Common myeloid progenitor, CD34-positive (primary cell): Measurements from ENCODE around the gene KCNMA1.

Source experiments
- CTCF ChIA-PET: fragments of 350-600 bp; sonication (Branson Sonifier 250); formaldehyde crosslinking; loops from one replicate; lab custom pipeline; 2021; ENCODE audit warnings: antibody characterized with exemption; lab: Charles Lee
- POLR2A ChIA-PET: fragments of 350-600 bp; sonication (Branson Sonifier 250); formaldehyde crosslinking; loops from one replicate; lab custom pipeline; 2021; ENCODE audit warnings: antibody characterized with exemption; lab: Charles Lee
- DNase-seq, 3 donors: peaks; one replicate each; pipeline versions ENCODE4 v3.0.0 to v3.0.0-alpha.2; 2013
- H3K27ac ChIP-seq, 2 experiments: 1 replicate in 1 of 2; 2 replicates in 1 of 2; pipeline ENCODE4 v1.7.0; 2013; ENCODE audit warnings: inconsistent platforms in 2 of 2, low read length in 2 of 2, mild to moderate bottlenecking in 2 of 2, low read depth in 1 of 2, moderate library complexity in 1 of 2; ENCODE audit not compliant: severe bottlenecking in 2 of 2, insufficient read depth in 1 of 2, poor library complexity in 1 of 2
- H3K27me3 ChIP-seq, 5 experiments: replicated peaks in 2 of 5; 1 replicate in 3 of 5; 2 replicates in 2 of 5; pipeline versions ENCODE4 v1.6.1 to v1.7.0; 2013; ENCODE audit warnings: low read length in 4 of 5, mild to moderate bottlenecking in 2 of 5, moderate library complexity in 2 of 5, inconsistent platforms in 1 of 5; ENCODE audit not compliant: insufficient read depth in 5 of 5, control insufficient read depth in 4 of 5
- H3K36me3 ChIP-seq, 4 experiments: 1 replicate in 2 of 4; 2 replicates in 2 of 4; pipeline versions ENCODE4 v1.6.1 to v1.7.0; 2013; ENCODE audit warnings: low read length in 3 of 4, control low read depth in 1 of 4, mild to moderate bottlenecking in 1 of 4; ENCODE audit not compliant: control insufficient read depth in 4 of 4, insufficient read depth in 4 of 4
- H3K4me1 ChIP-seq, 4 experiments: 1 replicate in 3 of 4; 2 replicates in 1 of 4; pipeline versions ENCODE4 v1.6.1 to v1.7.1; 2013; ENCODE audit warnings: low read length in 3 of 4, mild to moderate bottlenecking in 3 of 4, control low read depth in 1 of 4, inconsistent platforms in 1 of 4, moderate library complexity in 1 of 4; ENCODE audit not compliant: control insufficient read depth in 4 of 4, insufficient read depth in 4 of 4; ENCODE audit errors: control extremely low read depth in 1 of 4
- H3K4me3 ChIP-seq, 7 experiments: 1 replicate in 4 of 7; 2 replicates in 3 of 7; pipeline versions ENCODE4 v1.5.1 to v1.7.0; 2013; ENCODE audit warnings: mild to moderate bottlenecking in 7 of 7, low read length in 6 of 7, moderate library complexity in 6 of 7, inconsistent platforms in 2 of 7, low read depth in 2 of 7, control low read depth in 1 of 7; ENCODE audit not compliant: insufficient read depth in 4 of 7, control insufficient read depth in 1 of 7; ENCODE audit errors: extremely low read depth in 1 of 7
- H3K9me3 ChIP-seq, 5 experiments: 1 replicate in 4 of 5; 2 replicates in 1 of 5; pipeline versions ENCODE4 v1.6.1 to v1.7.1; 2013; ENCODE audit warnings: low read length in 4 of 5, mild to moderate bottlenecking in 2 of 5, inconsistent platforms in 1 of 5, low read depth in 1 of 5, moderate library complexity in 1 of 5; ENCODE audit not compliant: control insufficient read depth in 4 of 5, insufficient read depth in 2 of 5; ENCODE audit errors: control extremely low read depth in 1 of 5
- WGBS: methylation state at CpG from one replicate; pipeline ENCODE4 v1.1.5; 2013; ENCODE audit not compliant: insufficient coverage; 5-methylcytosine and 5-hydroxymethylcytosine counted together

KCNMA1 gene

DNA sequence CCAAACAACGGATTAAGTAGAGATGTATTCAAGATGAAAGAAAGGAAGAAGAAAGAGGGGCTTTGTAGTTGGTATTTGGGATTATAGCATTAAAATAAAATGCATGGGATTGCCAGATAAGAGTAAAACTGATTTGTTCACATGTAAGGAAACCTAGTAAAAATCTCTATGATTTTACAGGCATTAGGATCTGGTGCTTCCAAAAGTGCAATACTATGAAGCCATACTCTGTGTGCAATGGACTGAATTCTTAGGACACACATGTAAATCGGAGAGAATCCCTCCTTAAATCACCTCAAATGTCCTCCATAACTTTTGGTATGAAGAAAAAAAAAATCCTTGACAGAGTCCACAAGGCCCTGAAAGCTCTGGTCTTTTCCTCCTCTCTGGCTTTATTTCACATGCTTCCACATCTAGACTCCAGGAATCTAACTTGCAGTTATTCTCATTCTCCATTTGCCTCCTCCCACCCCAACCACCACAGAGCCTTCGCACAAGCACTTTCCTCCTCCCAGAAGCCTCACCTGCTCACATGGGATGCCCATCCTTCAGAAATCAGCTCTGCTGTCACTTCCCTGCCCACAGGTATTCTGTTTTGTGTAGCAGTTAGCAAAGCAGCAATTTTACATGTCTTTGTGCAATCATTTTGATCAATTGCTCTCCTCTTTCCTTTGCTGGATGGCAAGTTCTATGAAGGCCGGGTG is 378.3 kb downstream of the KCNMA1 start:
- H3K27ac ChIP-seq = no peak overlapping the region
- no peak for DNase-seq
- peaks cover 18 to 30% (median 25%) of the 10 kb centered on the region in 4 experiments for H3K4me1 ChIP-seq
- WGBS = 95% methylated on average over 2 of the region's 4 CpGs
- no peak overlapping the region for H3K4me3 ChIP-seq
- H3K9me3 ChIP-seq = peaks cover 0 to 2% (median 0%) of the 10 kb centered on the region in 5 experiments
- ChIA-PET POLR2A (no interaction called here), CTCF (no interaction called here)
- peaks cover 0 to 2% (median 0%) of the 10 kb centered on the region in 5 experiments for H3K27me3 ChIP-seq
- no peaks in the 10 kb centered on the region for H3K36me3 ChIP-seq

DNA sequence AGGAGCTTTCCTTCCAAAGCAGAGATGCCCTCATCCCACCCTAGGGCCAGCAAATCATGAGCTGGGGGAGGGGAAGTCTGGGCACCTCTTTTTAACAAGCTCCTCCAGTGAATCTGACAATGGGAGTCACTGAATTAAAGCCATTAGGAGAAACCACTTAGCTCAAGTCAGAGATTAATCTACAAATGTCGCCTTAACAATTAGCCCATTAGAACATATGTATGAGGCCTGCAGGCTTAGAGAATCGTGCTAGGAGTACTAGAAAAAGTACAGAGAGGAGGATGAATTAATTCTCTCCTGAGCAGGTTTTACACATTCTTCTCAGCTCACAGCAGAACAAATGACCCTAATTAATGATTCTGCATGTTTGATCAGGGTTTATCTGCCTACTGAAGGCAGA is 381.3 kb downstream of the KCNMA1 start:
- Histone ChIP-seq H3K27ac (no peak overlapping the region), H3K4me3 (no peak overlapping the region), H3K4me1 (peaks cover 2 to 7% (median 5%) of the 10 kb centered on the region in 4 experiments), H3K9me3 (peaks cover 0 to 2% (median 0%) of the 10 kb centered on the region in 5 experiments), H3K36me3 (no peaks in the 10 kb centered on the region), H3K27me3 (peaks cover 0 to 2% (median 0%) of the 10 kb centered on the region in 5 experiments)
- ChIA-PET CTCF (interaction anchor here (1.0 to 1.2 kb wide), 3 partner anchors 11 to 457 kb away, joined by 3 to 4 read pairs (median 4); no protein-coding TSS in a partner anchor), POLR2A (no interaction called here)
- no CpG with 5 or more reads among the region's 2 CpGs for WGBS
- DNase-seq = no peak

DNA sequence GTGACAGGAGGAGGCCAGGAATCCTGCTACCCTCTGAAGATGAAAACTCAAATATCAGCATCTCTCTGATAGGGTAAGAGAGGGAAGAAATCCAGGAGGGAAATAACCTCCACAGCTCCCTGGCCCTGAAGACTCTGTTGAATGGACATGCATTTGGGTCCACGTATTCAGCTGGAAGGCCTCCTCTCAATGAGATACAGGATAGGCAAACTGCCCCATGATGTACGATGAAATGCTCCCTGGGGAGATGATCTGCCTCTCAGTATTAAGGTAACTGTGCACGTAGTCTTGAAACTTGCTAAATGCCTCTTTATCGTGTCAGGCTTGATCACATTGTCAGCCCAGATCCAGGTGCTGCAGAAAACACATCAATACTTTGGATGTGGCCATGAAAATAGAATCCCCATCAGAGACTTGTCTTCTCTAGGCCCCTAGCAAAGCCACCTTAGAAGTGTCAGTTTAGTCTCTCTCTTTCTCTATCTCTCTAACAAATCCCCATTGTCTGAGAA is 384.0 kb downstream of the KCNMA1 start:
- Histone ChIP-seq H3K27me3 (peaks cover 0 to 2% (median 0%) of the 10 kb centered on the region in 5 experiments), H3K27ac (no peak overlapping the region), H3K36me3 (no peaks in the 10 kb centered on the region), H3K4me1 (no peaks in the 10 kb centered on the region), H3K9me3 (peaks cover 0 to 2% (median 0%) of the 10 kb centered on the region in 5 experiments), H3K4me3 (no peak overlapping the region)
- CTCF ChIA-PET = interaction anchor here (0.9 to 2.0 kb wide), 5 partner anchors 10 to 390 kb away, joined by 3 to 11 read pairs (median 4); no protein-coding TSS in a partner anchor
- 97% methylated on average over 4 of the region's 4 CpGs for WGBS
- no peak for DNase-seq
- POLR2A ChIA-PET = no interaction called here

DNA sequence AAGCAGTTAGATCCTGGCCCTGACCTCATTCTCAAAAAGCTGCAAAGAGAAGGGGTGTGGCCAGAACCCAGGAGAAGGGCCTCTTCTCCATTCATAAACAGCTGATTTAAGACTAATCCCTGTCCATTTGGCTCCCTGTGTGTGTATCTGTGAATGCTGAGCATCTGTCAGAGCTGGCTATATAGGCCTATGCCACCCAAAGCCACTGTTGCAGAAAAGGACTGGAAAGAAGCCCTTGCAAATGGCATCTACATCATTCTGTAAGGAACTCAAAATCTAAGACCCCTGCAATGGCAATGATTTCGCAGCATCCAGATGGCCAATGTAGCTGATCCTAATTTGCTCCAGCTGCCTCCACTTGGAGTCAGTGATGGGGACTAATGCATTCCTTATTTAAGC is 384.5 kb downstream of the KCNMA1 start:
- 88% methylated on average over 1 of the region's 1 CpG for WGBS
- peaks cover 0 to 2% (median 0%) of the 10 kb centered on the region in 5 experiments for H3K9me3 ChIP-seq
- H3K4me1 ChIP-seq = no peaks in the 10 kb centered on the region
- POLR2A ChIA-PET = no interaction called here
- no peak for DNase-seq
- peaks cover 0 to 2% (median 0%) of the 10 kb centered on the region in 5 experiments for H3K27me3 ChIP-seq
- CTCF ChIA-PET = interaction anchor here (0.6 to 2.0 kb wide), 8 partner anchors 11 to 390 kb away, joined by 3 to 11 read pairs (median 4); no protein-coding TSS in a partner anchor
- H3K36me3 ChIP-seq = no peaks in the 10 kb centered on the region
- no peak overlapping the region for H3K4me3 ChIP-seq
- H3K27ac ChIP-seq = no peak overlapping the region

DNA sequence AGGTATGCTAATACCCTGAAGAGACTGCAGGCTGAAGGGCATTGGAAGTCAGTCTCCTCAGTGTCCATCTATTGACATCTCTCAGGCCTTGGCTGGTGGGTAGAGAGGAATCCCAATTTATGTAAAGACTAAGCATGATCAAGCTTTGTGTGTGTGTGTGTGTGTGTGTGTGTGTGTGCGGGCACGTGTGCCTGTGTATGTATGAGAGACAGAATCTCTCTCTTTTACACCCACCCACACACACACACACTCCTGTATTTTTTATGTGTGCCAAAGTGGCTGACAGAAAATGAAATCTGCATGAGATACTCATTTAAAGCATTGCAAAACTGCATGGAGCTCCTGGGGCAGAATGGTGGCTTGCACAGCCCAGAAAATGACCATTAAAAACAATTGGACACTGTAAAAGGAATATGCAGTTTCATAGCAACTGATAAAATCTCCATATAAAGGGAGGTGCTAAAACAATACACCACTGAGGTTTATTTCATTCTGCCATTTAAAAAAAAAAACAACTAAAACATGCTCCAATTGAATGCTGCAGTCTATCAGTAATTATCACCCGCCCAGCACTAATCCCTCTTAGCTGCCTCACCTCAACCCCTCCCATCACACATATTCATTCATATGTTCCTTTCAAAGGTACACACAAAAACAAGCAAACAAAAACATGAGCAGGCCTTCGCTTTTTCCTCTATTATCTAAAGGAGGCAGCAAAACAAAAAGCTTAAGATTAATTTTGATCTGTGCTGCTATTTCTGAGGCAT is 385.0 kb downstream of the KCNMA1 start:
- Histone ChIP-seq H3K27me3 (peaks cover 0 to 2% (median 0%) of the 10 kb centered on the region in 5 experiments), H3K4me1 (no peaks in the 10 kb centered on the region), H3K4me3 (no peak overlapping the region), H3K9me3 (no peaks in the 10 kb centered on the region), H3K36me3 (no peaks in the 10 kb centered on the region), H3K27ac (no peak overlapping the region)
- no peak for DNase-seq
- ChIA-PET CTCF (interaction anchor here (0.6 to 2.0 kb wide), 8 partner anchors 11 to 391 kb away, joined by 3 to 11 read pairs (median 4); no protein-coding TSS in a partner anchor), POLR2A (no interaction called here)
- WGBS = 100% methylated on average over 1 of the region's 4 CpGs

- ChIA-PET POLR2A (no interaction called here), CTCF (interaction anchor here (0.6 to 7.5 kb wide), 18 partner anchors 9 to 463 kb away, joined by 3 to 88 read pairs (median 4); no protein-coding TSS in a partner anchor)
- no peak overlapping the region for H3K4me3 ChIP-seq
- WGBS = 44% methylated on average over 2 of the region's 6 CpGs
- DNase-seq = peak; percentile 46 to 55 (median 51)
- peaks cover 0 to 5% (median 0%) of the 10 kb centered on the region in 4 experiments for H3K4me1 ChIP-seq
- no peaks in the 10 kb centered on the region for H3K9me3 ChIP-seq
- no peaks in the 10 kb centered on the region for H3K36me3 ChIP-seq
- no peak overlapping the region for H3K27ac ChIP-seq
- H3K27me3 ChIP-seq = peaks cover 0 to 2% (median 0%) of the 10 kb centered on the region in 5 experiments
Measured at GRCh38 chr10:77251297-77252013, 386.2 kb downstream of the KCNMA1 start.
